Activated T-helper 1 cell treated with anti-CD3 and anti-CD28 coated beads, Interleukin-12 subunit alpha, Interleukin-12 subunit beta, Interleukin-2, Interleukin-4 antibody, amounts not matched to agents 30 ng/mL and 10 ng/mL and 1 ng/mL, durations not matched to agents 14 hours and 24 hours and 36 hours (primary cell): ENCODE results near the gene RNF207. TPM values are rescaled to one million over a fixed set of nuclear protein-coding genes. Genes with fewer than 3 reads are reported as not detected.
"Not testable (repeated sequence)": the region's sequence is repeated elsewhere in the genome, so short reads cannot be mapped to it uniquely, and the experiment has no call there.

Experiments used
- DNase-seq: peaks from one replicate; pipeline ENCODE4 v3.0.0; 2021; ENCODE audit warnings: low spot score
- H3K27ac Mint-ChIP-seq: one replicate; pipeline ENCODE4 v1.8.0; 2021; ENCODE audit warnings: mild to moderate bottlenecking, mixed read lengths
- H3K27me3 Mint-ChIP-seq: one replicate; pipeline ENCODE4 v1.8.0; 2022; ENCODE audit warnings: mild to moderate bottlenecking, moderate library complexity, mixed read lengths; ENCODE audit not compliant: insufficient read depth
- H3K36me3 Mint-ChIP-seq: one replicate; pipeline ENCODE4 v1.8.0; 2021; ENCODE audit warnings: low read depth, mixed read lengths
- H3K4me1 Mint-ChIP-seq: one replicate; pipeline ENCODE4 v1.8.0; 2021; ENCODE audit warnings: low read depth, mixed read lengths
- H3K4me3 Mint-ChIP-seq: one replicate; pipeline ENCODE4 v1.8.0; 2021; ENCODE audit warnings: mild to moderate bottlenecking, moderate library complexity, mixed read lengths
- H3K9me3 Mint-ChIP-seq: one replicate; pipeline ENCODE4 v1.8.0; 2021; ENCODE audit warnings: mixed read lengths
- intact Hi-C: fragments of 100-400 bp; cut with micrococcal nuclease; formaldehyde crosslinking; loops from one replicate; pipeline ENCODE4 v1.15.1; 2024
- total RNA-seq: library from RNA; stranded (reverse); gene quantifications from 2 replicates; pipeline ENCODE4 v1.2.3, GENCODE V29; 2022

The RNF207 gene
- total RNA-seq, 1 donor from 2014 or later: 65.8 TPM

GRCh38 chr1:6210591-6211355 lies 4.9 kb downstream of the RNF207 start:
- Mint-ChIP-seq H3K36me3 (peaks cover 25% of the 10 kb centered on the region), H3K27ac (no peak overlapping the region), H3K4me1 (peaks cover 10% of the 10 kb centered on the region), H3K4me3 (no peak overlapping the region), H3K9me3 (no peaks in the 10 kb centered on the region), H3K27me3 (peaks cover 2% of the 10 kb centered on the region)
- no peak for DNase-seq
- intact Hi-C loops: no loop called here

GRCh38 chr1:6211731-6212130 lies 5.8 kb downstream of the RNF207 start:
- Mint-ChIP-seq H3K27me3 (peaks cover 2% of the 10 kb centered on the region), H3K4me1 (peaks cover 8% of the 10 kb centered on the region), H3K9me3 (no peaks in the 10 kb centered on the region), H3K4me3 (no peak overlapping the region), H3K36me3 (peaks cover 29% of the 10 kb centered on the region), H3K27ac (no peak overlapping the region)
- no peak for DNase-seq
- intact Hi-C loops: no loop called here

- Mint-ChIP-seq H3K27ac (no peak overlapping the region), H3K9me3 (no peaks in the 10 kb centered on the region), H3K4me3 (no peak overlapping the region), H3K4me1 (peaks cover 5% of the 10 kb centered on the region), H3K36me3 (peaks cover 34% of the 10 kb centered on the region), H3K27me3 (no peaks in the 10 kb centered on the region)
- no peak for DNase-seq
- intact Hi-C loops: no loop called here
Observed at GRCh38 chr1:6212193-6212959, 6.5 kb downstream of the RNF207 start.

- peaks cover 32% of the 10 kb centered on the region for H3K36me3 Mint-ChIP-seq
- DNase-seq: no peak
- no peak overlapping the region for H3K4me3 Mint-ChIP-seq
- no peaks in the 10 kb centered on the region for H3K4me1 Mint-ChIP-seq
- no peaks in the 10 kb centered on the region for H3K27me3 Mint-ChIP-seq
- intact Hi-C loops: no loop called here
- no peaks in the 10 kb centered on the region for H3K9me3 Mint-ChIP-seq
- no peak overlapping the region for H3K27ac Mint-ChIP-seq
Observed at GRCh38 chr1:6218375-6219164, 12.7 kb downstream of the RNF207 start.

- H3K27ac Mint-ChIP-seq, H3K9me3 Mint-ChIP-seq, H3K4me3 Mint-ChIP-seq, DNase-seq, H3K27me3 Mint-ChIP-seq, intact Hi-C loops, H3K4me1 Mint-ChIP-seq: not testable (repeated sequence)
- peaks cover 39% of the 10 kb centered on the region for H3K36me3 Mint-ChIP-seq
Observed at GRCh38 chr1:6219641-6220040, 13.7 kb downstream of the RNF207 start.

- Mint-ChIP-seq H3K27me3 (no peaks in the 10 kb centered on the region), H3K4me1 (no peaks in the 10 kb centered on the region), H3K27ac (no peak overlapping the region), H3K4me3 (no peak overlapping the region), H3K9me3 (no peaks in the 10 kb centered on the region), H3K36me3 (peaks cover 42% of the 10 kb centered on the region)
- DNase-seq: no peak
- intact Hi-C loops: no loop called here
Observed at GRCh38 chr1:6220236-6220635, 14.3 kb downstream of the RNF207 start.

GRCh38 chr1:6221210-6221784 lies 15.4 kb downstream of the RNF207 start:
- Mint-ChIP-seq H3K27ac (no peak overlapping the region), H3K27me3 (no peaks in the 10 kb centered on the region), H3K4me1 (no peaks in the 10 kb centered on the region), H3K36me3 (peaks cover 44% of the 10 kb centered on the region), H3K9me3 (no peaks in the 10 kb centered on the region), H3K4me3 (no peak overlapping the region)
- intact Hi-C loops: no loop called here
- DNase-seq: no peak

GRCh38 chr1:6222636-6223035 lies 16.7 kb downstream of the RNF207 start:
- no peaks in the 10 kb centered on the region for H3K27me3 Mint-ChIP-seq
- no peaks in the 10 kb centered on the region for H3K4me1 Mint-ChIP-seq
- H3K27ac Mint-ChIP-seq: no peak overlapping the region
- intact Hi-C loops: no loop called here
- no peaks in the 10 kb centered on the region for H3K9me3 Mint-ChIP-seq
- no peak for DNase-seq
- no peak overlapping the region for H3K4me3 Mint-ChIP-seq
- peaks cover 47% of the 10 kb centered on the region for H3K36me3 Mint-ChIP-seq

- DNase-seq: no peak
- intact Hi-C loops: no loop called here
- Mint-ChIP-seq H3K27ac (no peak overlapping the region), H3K4me1 (no peaks in the 10 kb centered on the region), H3K27me3 (no peaks in the 10 kb centered on the region), H3K9me3 (no peaks in the 10 kb centered on the region), H3K36me3 (peaks cover 45% of the 10 kb centered on the region), H3K4me3 (no peak overlapping the region)
Observed at GRCh38 chr1:6223617-6224016, 17.7 kb downstream of the RNF207 start.

GRCh38 chr1:6224718-6225117 lies 18.8 kb downstream of the RNF207 start:
- Mint-ChIP-seq H3K4me1 (no peaks in the 10 kb centered on the region), H3K4me3 (no peak overlapping the region), H3K27me3 (no peaks in the 10 kb centered on the region), H3K27ac (no peak overlapping the region), H3K9me3 (no peaks in the 10 kb centered on the region), H3K36me3 (peaks cover 45% of the 10 kb centered on the region)
- DNase-seq: no peak
- intact Hi-C loops: no loop called here

GRCh38 chr1:6225651-6226050 lies 19.7 kb downstream of the RNF207 start:
- Mint-ChIP-seq H3K4me1 (no peaks in the 10 kb centered on the region), H3K27ac (no peak overlapping the region), H3K36me3 (peaks cover 42% of the 10 kb centered on the region), H3K4me3 (no peak overlapping the region), H3K9me3 (no peaks in the 10 kb centered on the region), H3K27me3 (no peaks in the 10 kb centered on the region)
- intact Hi-C loops: no loop called here
- no peak for DNase-seq

GRCh38 chr1:6233376-6233775 lies 27.5 kb downstream of the RNF207 start:
- Mint-ChIP-seq H3K9me3 (no peaks in the 10 kb centered on the region), H3K27ac (no peak overlapping the region), H3K27me3 (no peaks in the 10 kb centered on the region), H3K4me1 (peaks cover 19% of the 10 kb centered on the region), H3K36me3 (peaks cover 22% of the 10 kb centered on the region), H3K4me3 (peak overlapping the region; percentile 4)
- no peak for DNase-seq
- intact Hi-C loops: no loop called here
